ENCODE data around the gene THRB. TPM values are rescaled to one million over a fixed set of nuclear protein-coding genes. Genes with fewer than 3 reads are reported as not detected.

Gene THRB
- total and polyA plus RNA-seq, 2 donors (not counting 3 experiments of a cell fraction or from before 2014, with no cell fraction given), result 0.06 TPM; not detected in 1

DNA sequence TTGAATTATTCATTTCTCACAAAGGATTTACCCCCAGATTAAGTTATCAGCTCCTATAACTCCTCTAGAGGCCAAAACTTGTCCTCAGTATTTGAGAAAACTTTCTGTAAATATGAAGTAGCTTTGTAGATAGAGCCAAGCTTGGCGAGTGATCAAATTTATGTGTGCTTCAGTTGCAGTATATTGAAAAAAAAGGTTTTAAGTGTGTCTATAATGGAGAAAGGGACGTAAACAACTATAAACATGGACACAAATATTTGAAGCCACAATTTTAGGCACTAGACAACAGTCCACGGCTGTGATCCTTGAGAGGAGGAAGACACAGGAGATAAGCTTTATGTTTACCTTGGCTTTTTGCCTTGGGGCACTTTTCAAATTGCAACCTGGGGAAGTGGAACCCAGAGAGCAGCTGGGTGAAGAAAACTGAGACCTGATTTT, 118.7 kb downstream of the THRB start:
- Histone ChIP-seq H3K4me1 (ENCODE audit: control insufficient read depth, extremely low read depth, insufficient read depth, low read length) (no peaks in the 10 kb centered on the region), H3K36me3 (ENCODE audit: control insufficient read depth in 2 of 2, extremely low read depth in 1 of 2, insufficient read depth in 2 of 2, low read length in 2 of 2) (no peaks in the 10 kb centered on the region), H4K20me1 (replicated peaks; ENCODE audit: control insufficient read depth, extremely low read depth, insufficient read depth, low read length) (no peaks in the 10 kb centered on the region), H3K79me2 (ENCODE audit: control insufficient read depth, insufficient read depth, low read length) (no peaks in the 10 kb centered on the region), H3K4me3 (replicated peaks in 1 of 3; ENCODE audit: insufficient read depth in 1 of 3, low read depth in 1 of 3, low read length in 3 of 3) (no peak overlapping the region), H3K9me1 (replicated peaks; ENCODE audit: control insufficient read depth, extremely low read depth, insufficient read depth, low read length) (no peaks in the 10 kb centered on the region), H3K27ac (ENCODE audit: insufficient read depth, low read depth, low read length) (no peak overlapping the region), H3K9ac (replicated peaks; ENCODE audit: extremely low read depth, insufficient read depth, low read length) (no peak overlapping the region), H3K9me3 (replicated peaks; ENCODE audit: control insufficient read depth, insufficient read depth, low read length) (no peaks in the 10 kb centered on the region), H3K27me3 (ENCODE audit: control insufficient read depth in 2 of 2, insufficient read depth in 2 of 2, low read length in 2 of 2) (no peaks in the 10 kb centered on the region), H3K4me2 (ENCODE audit: insufficient read depth, low read length) (no peak overlapping the region), H2AFZ (ENCODE audit: low read depth, low read length) (no peak overlapping the region)
- ChIA-PET POLR2A (no interaction called here), CTCF (interaction anchor here (1.2 to 1.4 kb wide), 3 partner anchors 11 to 304 kb away, joined by 3 to 7 read pairs (median 3); no protein-coding TSS in a partner anchor)
- TF ChIP-seq, protein P1, sequence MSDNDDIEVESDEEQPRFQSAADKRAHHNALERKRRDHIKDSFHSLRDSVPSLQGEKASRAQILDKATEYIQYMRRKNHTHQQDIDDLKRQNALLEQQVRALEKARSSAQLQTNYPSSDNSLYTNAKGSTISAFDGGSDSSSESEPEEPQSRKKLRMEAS (IDR thresholded peaks at IDR 0.05; ENCODE audit: insufficient read depth, insufficient read length), result no peak
- TF ChIP-seq POLR2A (IDR thresholded peaks at IDR 0.05; ENCODE audit: low read depth, low read length), result no peak
- TF ChIP-seq, protein P2, sequence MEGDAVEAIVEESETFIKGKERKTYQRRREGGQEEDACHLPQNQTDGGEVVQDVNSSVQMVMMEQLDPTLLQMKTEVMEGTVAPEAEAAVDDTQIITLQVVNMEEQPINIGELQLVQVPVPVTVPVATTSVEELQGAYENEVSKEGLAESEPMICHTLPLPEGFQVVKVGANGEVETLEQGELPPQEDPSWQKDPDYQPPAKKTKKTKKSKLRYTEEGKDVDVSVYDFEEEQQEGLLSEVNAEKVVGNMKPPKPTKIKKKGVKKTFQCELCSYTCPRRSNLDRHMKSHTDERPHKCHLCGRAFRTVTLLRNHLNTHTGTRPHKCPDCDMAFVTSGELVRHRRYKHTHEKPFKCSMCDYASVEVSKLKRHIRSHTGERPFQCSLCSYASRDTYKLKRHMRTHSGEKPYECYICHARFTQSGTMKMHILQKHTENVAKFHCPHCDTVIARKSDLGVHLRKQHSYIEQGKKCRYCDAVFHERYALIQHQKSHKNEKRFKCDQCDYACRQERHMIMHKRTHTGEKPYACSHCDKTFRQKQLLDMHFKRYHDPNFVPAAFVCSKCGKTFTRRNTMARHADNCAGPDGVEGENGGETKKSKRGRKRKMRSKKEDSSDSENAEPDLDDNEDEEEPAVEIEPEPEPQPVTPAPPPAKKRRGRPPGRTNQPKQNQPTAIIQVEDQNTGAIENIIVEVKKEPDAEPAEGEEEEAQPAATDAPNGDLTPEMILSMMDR (IDR thresholded peaks at IDR 0.05; ENCODE audit: extremely low read depth in 1 of 2, insufficient read depth in 1 of 2, low read depth in 1 of 2, low read length in 2 of 2), result no peak
- TF ChIP-seq JUN (IDR thresholded peaks at IDR 0.05; ENCODE audit: borderline replicate concordance, insufficient read depth, insufficient read length, low read depth), result no peak
- no peak for TF ChIP-seq FOS (IDR thresholded peaks at IDR 0.05; ENCODE audit: borderline replicate concordance, insufficient read depth, low read length)
- no peak for TF ChIP-seq GATA2 (IDR thresholded peaks at IDR 0.05; ENCODE audit: insufficient read depth, insufficient read length, low read depth, low read length)
- TF ChIP-seq POLR2AphosphoS5 (IDR thresholded peaks at IDR 0.05; ENCODE audit: insufficient read depth, low read depth, low read length), result no peak
- no peak for TF ChIP-seq MYC (IDR thresholded peaks at IDR 0.05; ENCODE audit: low read depth, low read length)
- no peak for TF ChIP-seq EZH2 (IDR thresholded peaks at IDR 0.05; ENCODE audit: borderline replicate concordance, low read depth, low read length, severe bottlenecking)
- DNase-seq (ENCODE audit: low read depth, low spot score) (no peak), FAIRE-seq (no peak)
- intact Hi-C loops (cut with micrococcal nuclease), result no loop called here
- no TSS peak for BruUV-seq (replicated peaks)
- dilution Hi-C loops (cut with MboI; ENCODE audit: extremely low pct_ligation_motif_present, low sequenced_read_pairs), result no loop called here

Measured in endothelial cell of umbilical vein (primary cell).